ENCODE results near the gene ATG14.
"Not testable (repeated sequence)": the region's sequence is repeated elsewhere in the genome, so short reads cannot be mapped to it uniquely, and the experiment has no call there.

Gene ATG14

GRCh38 chr14:55433880-55434804 lies 22.5 kb upstream of the ATG14 start:
- no peak for DNase-seq (ENCODE audit: low spot score)

GRCh38 chr14:55432628-55433027 lies 21.0 kb upstream of the ATG14 start:
- no peak for DNase-seq (ENCODE audit: low spot score)

- peak; percentile 67 for DNase-seq (ENCODE audit: low spot score)
Observed at GRCh38 chr14:55430024-55430690, 18.5 kb upstream of the ATG14 start.

- DNase-seq (ENCODE audit: low spot score), result no peak
Observed at GRCh38 chr14:55427439-55427838, 15.8 kb upstream of the ATG14 start.

GRCh38 chr14:55426891-55427290 lies 15.3 kb upstream of the ATG14 start:
- DNase-seq (ENCODE audit: low spot score), result no peak

GRCh38 chr14:55425091-55425490 lies 13.5 kb upstream of the ATG14 start:
- no peak for DNase-seq (ENCODE audit: low spot score)

GRCh38 chr14:55423969-55424368 lies 12.3 kb upstream of the ATG14 start:
- DNase-seq (ENCODE audit: low spot score), result no peak

- not testable (repeated sequence) for DNase-seq (ENCODE audit: low spot score)
Observed at GRCh38 chr14:55422338-55422737, 10.7 kb upstream of the ATG14 start.

GRCh38 chr14:55419663-55420062 lies 8.0 kb upstream of the ATG14 start:
- DNase-seq (ENCODE audit: low spot score), result no peak

- no peak for DNase-seq (ENCODE audit: low spot score)
Observed at GRCh38 chr14:55418411-55418810, 6.8 kb upstream of the ATG14 start.

GRCh38 chr14:55417955-55418354 lies 6.3 kb upstream of the ATG14 start:
- no peak for DNase-seq (ENCODE audit: low spot score)

- peak; percentile 16 for DNase-seq (ENCODE audit: low spot score)
Observed at GRCh38 chr14:55416866-55417265, 5.2 kb upstream of the ATG14 start.

GRCh38 chr14:55414551-55414950 lies 2.9 kb upstream of the ATG14 start:
- no peak for DNase-seq (ENCODE audit: low spot score)

- DNase-seq (ENCODE audit: low spot score), result no peak
Observed at GRCh38 chr14:55412676-55413075, 1.0 kb upstream of the ATG14 start.

- DNase-seq (ENCODE audit: low spot score), result no peak
Observed at GRCh38 chr14:55410876-55411275, 754 bp downstream of the ATG14 start.

- DNase-seq (ENCODE audit: low spot score), result peak; percentile 16
Observed at GRCh38 chr14:55404173-55404854, 7.3 kb downstream of the ATG14 start.

- DNase-seq (ENCODE audit: low spot score), result no peak
Observed at GRCh38 chr14:55401751-55402150, 9.9 kb downstream of the ATG14 start.

GRCh38 chr14:55399852-55400251 lies 11.8 kb downstream of the ATG14 start:
- DNase-seq (ENCODE audit: low spot score), result no peak

GRCh38 chr14:55399183-55399582 lies 12.4 kb downstream of the ATG14 start:
- DNase-seq (ENCODE audit: low spot score), result no peak

GRCh38 chr14:55398679-55399078 lies 13.0 kb downstream of the ATG14 start:
- DNase-seq (ENCODE audit: low spot score), result no peak

- DNase-seq (ENCODE audit: low spot score), result no peak
Observed at GRCh38 chr14:55389330-55389729, 22.3 kb downstream of the ATG14 start.

- no peak for DNase-seq (ENCODE audit: low spot score)
Observed at GRCh38 chr14:55388160-55388559, 23.5 kb downstream of the ATG14 start.

GRCh38 chr14:55387121-55387520 lies 24.5 kb downstream of the ATG14 start:
- DNase-seq (ENCODE audit: low spot score), result no peak

All from activated CD4-positive, alpha-beta T cell treated with anti-CD3 and anti-CD28 coated beads, Interleukin-2, Interleukin-4, amounts not matched to agents 100 ng/mL and 50 ng/mL, durations not matched to agents 16 hours and 8 hours (primary cell).